Thyroid gland (tissue), 4 donors: ENCODE data around the gene FOXC2.

ENCODE experiments used
- POLR2A ChIP-seq, 2 donors: fragments of 450-650 bp; IDR thresholded peaks; one replicate each; pipeline ENCODE4 v1.6.1; 2017; ENCODE audit warnings: antibody characterized with exemption in 2 of 2, mild to moderate bottlenecking in 2 of 2, moderate library complexity in 1 of 2
- TF ChIP-seq, protein P1 (sequence below), 6 experiments: fragments of 200-600 bp in 3 of 6; fragments of 450-650 bp in 3 of 6; sonication (generic) in 3 of 6; IDR thresholded peaks; one replicate each; pipeline ENCODE4 v1.5.1; 2016 to 2019; ENCODE audit warnings: antibody characterized with exemption in 6 of 6, mild to moderate bottlenecking in 2 of 6, inconsistent platforms in 1 of 6, moderate library complexity in 1 of 6

DNA sequence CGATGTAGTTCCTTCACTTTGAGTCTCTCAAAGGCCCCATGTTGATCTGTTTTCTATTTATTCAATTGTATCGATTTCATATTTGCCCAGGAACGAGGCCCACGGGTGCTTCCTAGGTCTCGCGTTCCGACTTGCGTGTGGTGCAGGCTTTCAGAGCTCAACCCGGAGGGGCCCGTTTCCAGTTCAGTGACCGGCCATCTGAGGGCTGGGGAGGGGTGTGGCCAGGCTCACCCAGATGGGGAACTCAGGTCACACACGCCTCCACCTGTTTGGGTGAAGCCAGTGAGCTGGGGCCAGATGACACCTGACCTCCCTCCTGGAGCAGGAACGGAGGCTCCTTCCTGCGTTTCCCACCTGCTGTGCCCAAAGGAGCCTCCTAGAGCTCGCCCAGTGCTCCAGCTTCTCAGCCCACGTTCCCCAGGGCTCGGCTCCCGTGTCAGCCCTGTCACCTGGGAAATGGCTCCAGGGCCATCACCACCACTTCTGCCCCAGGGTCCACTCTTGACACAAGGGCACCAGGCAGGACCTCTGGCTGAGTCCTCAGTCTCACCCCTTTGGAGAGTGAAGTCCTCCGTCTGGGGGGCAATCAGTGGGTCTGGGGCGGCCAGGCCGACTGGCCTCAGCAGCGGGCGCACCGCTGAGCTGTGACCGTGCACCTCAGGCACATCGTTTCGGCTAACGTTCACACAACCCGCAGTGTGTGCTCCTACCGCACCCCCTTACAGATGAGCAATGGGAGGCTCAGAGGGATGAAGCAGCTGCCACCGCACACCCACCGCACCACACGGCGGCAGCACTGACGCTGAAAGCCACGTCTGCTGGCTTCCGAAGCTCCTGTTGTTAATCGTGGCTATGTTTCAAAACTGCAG, 38.3 kb upstream of the FOXC2 start:
- TF ChIP-seq, protein P1, sequence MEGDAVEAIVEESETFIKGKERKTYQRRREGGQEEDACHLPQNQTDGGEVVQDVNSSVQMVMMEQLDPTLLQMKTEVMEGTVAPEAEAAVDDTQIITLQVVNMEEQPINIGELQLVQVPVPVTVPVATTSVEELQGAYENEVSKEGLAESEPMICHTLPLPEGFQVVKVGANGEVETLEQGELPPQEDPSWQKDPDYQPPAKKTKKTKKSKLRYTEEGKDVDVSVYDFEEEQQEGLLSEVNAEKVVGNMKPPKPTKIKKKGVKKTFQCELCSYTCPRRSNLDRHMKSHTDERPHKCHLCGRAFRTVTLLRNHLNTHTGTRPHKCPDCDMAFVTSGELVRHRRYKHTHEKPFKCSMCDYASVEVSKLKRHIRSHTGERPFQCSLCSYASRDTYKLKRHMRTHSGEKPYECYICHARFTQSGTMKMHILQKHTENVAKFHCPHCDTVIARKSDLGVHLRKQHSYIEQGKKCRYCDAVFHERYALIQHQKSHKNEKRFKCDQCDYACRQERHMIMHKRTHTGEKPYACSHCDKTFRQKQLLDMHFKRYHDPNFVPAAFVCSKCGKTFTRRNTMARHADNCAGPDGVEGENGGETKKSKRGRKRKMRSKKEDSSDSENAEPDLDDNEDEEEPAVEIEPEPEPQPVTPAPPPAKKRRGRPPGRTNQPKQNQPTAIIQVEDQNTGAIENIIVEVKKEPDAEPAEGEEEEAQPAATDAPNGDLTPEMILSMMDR (IDR thresholded peaks at IDR 0.05), result no peak
- no peak for TF ChIP-seq POLR2A (IDR thresholded peaks at IDR 0.05)
